Fibroblast of skin of abdomen (primary cell): ENCODE results near the gene P2RX2.

Experiments
- DNase-seq: peaks from one replicate; pipeline ENCODE4 v3.0.0-alpha.2; 2013

The P2RX2 gene

GRCh38 chr12:132603240-132604150 is 15.1 kb upstream of the P2RX2 start:
- no peak for DNase-seq

GRCh38 chr12:132604151-132604618 is 14.4 kb upstream of the P2RX2 start:
- DNase-seq: no peak

- no peak for DNase-seq
These were observed 13.7 kb upstream of the P2RX2 start for GRCh38 chr12:132604668-132605441.

DNA sequence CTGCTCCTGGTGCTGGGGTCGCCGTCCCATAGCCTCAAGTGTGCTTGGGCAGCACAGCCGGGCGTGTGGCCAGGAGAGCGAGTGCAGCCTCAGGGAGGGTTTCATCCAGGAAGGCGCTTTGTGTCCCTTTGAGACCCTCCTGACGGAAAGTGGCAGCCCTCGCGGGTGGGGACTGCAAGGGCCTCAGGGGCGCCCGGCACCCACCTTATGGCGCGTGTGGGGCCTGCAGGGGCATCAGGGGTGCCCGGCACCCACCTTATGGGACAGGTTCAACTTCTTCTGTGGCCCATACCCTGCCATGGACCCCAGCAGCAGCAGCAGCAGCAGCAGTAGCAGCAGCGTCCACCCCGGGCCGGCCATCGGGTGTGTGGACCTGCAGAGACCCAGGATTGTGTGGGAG is 12.7 kb upstream of the P2RX2 start:
- DNase-seq: no peak

DNA sequence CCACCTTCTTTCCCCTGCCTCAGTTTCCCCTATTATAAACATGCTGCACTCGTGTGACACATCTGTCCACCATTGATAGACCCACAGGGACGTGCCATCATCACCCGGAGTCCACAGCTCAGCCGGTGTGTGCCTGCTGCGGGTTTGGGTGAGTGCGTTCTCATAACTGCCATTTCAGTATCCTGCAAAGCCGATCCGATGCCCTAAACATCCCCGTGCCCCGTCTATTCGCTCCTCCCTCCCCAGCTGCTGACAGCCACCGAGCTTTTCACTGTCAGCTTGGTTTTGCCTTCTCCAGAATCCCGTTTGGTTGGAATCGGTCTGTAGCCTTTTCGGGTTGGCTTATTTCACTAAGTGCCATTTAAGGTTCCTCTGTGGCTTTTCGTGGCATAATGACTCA is 12.1 kb upstream of the P2RX2 start:
- DNase-seq: no peak

DNA sequence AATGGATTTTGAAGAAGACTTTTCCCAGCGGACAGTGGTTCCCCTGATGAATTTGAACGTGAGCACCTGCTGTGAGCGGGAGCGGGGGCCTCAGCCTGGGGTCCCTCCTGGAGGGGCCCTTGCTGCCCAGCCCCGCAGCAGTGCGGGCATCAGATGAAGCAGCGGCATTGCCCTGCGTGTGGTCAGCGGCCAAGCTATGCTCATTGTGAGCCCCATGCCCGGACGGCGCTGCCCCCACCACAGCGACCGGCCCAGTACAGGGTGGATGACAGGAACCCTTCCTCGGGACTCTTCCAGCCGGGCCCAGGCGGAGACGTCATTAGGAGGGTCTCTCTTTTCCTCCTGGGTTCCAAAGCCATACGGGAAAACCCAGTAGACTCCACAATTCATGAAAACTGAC is 11.6 kb upstream of the P2RX2 start:
- DNase-seq: no peak

- DNase-seq: no peak
These were observed 10.1 kb upstream of the P2RX2 start for GRCh38 chr12:132608231-132609171.

DNA sequence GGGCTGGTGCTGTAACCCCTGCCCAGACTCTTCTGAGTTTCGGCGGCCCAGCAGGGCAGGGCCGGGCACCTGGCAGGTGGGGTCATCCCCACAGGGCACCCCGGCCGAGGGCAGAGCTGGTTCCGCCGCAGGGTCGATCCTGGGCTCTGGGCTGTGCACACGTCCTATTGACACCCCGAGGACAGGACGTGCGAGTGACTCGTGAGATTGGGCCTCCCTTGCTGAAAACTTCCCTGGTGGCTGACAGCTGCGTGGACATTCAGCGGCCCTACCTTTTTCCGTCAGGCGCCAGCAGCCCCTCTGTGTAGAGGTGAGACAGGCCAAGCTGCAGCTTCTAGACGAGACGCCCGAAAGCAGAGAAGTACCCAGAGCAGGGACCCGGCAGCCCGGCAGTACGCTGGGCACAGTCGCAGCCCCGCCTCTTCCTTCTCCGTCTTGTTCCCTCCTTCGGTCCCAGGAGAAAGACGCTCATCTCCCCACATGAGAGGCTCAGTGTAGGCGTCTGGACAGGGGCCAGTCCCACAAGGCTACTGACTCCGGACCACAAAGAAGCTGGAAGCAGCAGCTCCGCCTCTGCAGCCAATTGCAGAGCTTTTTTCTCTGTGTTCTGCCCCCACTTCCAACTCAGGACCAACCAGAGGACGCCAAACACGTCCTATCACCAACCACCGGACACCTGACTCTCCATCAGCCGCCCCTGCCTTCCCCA is 8.4 kb upstream of the P2RX2 start, which contains the start of gene LRCOL1:
Gene LRCOL1 (minus strand): TSS at position 532 of the 709 bp plus-strand sequence. CDS start 4,331 bp downstream, outside the sequence.
- DNase-seq: peak; percentile 79

DNA sequence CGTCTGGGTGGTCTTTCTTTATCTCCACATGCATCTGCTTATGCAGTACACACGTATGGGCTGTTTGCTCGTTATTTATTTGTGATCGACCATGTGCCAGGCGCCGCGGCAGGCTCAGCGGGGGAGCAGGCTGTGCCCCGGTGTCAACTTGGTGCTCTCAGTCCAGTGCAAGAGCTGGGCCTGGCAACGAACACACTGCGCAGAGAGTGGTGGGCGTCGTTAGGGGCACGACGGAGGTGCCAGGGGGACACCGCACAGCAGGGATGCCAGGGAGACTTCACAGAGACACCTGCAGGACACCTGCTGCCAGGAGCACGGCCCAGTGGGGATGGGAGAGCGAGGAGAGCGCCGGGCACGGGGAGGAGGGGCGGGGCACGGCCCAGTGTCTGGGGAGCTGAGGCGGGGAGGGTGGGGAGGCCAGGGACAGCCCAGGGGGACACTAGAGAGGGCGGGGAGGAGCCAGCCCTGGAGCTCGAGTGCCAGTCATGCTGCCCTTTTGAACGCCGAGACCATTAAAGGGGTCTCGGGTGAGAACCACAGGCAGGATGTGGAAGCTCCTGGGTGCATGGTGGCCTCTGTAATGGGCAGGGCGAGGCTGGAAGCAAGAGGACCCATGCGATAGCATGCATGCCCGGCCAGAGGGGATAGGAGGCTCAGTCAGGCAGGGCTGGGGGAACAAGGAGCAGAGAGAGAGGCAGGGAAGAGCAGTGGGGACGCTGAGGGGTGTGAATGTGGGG is 7.5 kb upstream of the P2RX2 start:
- no peak for DNase-seq

GRCh38 chr12:132611620-132612019 is 7.0 kb upstream of the P2RX2 start:
- no peak for DNase-seq

DNA sequence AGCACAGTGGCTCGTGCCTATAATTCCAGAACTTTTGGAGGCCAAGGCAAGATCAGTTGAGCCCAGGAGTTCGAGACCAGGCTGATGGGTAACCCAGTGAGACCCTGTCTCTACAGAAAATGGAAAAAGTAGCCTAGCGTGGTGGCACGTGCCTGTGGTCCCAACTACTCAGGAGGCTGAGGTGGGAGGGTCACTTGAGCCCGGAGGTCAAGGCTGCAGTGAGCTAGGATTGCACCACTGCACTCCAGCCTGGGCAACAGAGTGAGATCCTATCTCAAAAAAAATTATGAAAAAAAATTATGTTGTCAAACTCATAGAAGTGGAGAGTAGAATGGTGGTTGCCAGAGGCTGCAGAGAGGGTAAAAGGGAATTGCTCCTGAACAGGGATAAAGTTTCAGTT is 4.5 kb upstream of the P2RX2 start:
- no peak for DNase-seq

DNA sequence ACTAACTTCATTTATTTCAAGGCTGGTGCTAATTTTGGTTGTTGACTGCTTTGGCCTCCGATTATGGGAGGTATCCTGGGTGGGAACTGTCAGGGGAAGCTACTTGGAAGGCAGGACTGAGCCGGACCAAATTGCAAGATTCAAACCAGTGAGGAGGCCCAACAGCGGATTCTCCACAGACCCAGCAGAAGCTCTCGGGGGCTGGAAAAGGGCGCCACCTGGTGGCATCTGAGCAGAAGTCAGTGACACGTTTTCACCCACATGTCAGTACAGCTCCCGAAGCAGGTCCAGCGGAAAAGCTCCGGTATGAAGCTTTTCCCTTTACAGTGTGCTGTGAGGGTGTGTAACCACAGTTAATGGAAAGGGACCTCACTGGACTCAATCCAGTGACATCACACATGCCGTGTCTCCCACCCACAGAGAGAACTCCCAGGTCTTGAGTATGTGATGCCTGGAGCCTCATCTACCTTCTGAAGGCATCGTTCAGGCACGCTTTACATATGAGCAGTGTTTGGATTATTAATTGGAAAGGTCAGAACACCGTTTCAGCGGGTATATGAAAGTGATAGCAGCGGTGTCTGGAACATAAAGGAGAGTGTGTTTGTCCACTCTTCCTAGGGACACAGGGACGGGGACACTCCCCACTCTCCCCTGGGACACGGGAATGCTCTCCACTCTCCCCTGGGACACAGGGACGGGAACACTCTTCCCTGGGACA is 3.6 kb upstream of the P2RX2 start:
- peak; percentile 74 for DNase-seq

- no peak for DNase-seq
These were observed 3.0 kb upstream of the P2RX2 start for GRCh38 chr12:132615579-132616038.

DNA sequence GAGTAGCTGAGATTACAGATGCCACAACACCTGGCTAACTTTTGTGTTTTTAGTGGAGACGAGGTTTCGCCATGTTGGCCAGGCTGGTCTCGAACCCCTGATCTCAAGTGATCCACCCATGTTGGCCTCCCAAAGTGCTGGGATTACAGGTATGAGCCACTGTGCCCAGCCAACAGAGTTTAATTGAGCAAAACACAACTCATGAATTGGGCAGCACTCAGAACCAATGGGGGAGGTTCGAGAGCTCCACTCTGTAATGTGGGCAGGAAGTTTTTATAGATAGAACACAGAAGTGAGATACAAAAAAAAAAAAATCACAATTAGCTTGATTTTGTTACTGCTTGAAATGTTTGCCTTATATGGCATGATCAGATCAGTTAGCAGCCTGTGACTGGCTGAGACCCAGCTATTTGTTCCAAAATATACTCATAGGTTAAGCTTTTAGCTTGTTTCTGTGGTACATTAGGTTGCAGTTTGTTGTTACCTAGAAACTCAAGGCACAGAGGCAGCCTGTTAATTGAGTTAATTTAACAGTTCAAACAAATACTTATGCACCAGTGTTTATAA is 1.4 kb upstream of the P2RX2 start:
- DNase-seq: no peak

- no peak for DNase-seq
These were observed 524 bp upstream of the P2RX2 start for GRCh38 chr12:132617822-132618682.

DNA sequence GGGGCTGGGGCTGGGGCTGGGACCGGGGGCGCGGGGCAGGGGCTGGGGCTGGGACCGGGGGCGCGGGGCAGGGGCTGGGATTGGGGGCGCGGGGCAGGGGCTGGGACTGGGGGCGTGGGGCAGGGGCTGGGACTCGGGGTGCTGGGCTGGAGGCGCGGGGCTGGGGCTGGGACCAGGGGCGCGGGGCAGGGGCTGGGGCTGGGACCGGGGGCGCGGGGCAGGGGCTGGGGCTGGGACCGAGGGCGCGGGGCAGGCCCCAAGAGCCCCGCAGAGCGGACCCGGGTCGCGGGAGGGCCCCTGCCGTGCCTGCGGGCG is 452 bp downstream of the P2RX2 start:
- no peak for DNase-seq

DNA sequence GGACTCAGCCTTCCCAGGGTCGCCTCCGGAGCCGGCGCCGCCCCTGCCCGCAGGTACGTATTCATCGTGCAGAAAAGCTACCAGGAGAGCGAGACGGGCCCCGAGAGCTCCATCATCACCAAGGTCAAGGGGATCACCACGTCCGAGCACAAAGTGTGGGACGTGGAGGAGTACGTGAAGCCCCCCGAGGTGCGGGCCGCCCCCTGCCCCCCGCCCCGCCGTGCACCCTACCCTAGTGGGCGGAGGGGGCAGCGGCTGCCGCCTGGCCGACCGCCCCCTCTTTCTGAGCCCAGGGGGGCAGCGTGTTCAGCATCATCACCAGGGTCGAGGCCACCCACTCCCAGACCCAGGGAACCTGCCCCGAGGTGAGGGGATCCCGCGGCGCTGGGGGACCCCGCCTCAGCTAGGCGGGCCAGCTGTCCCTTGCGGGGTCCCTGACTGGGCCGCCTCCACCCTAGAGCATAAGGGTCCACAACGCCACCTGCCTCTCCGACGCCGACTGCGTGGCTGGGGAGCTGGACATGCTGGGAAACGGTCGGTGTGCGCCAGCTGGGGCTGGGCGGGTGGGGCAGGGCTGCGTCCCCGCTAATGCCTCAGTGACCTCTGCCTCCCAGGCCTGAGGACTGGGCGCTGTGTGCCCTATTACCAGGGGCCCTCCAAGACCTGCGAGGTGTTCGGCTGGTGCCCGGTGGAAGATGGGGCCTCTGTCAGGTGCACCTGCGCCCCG is 973 bp downstream of the P2RX2 start:
- no peak for DNase-seq
